DMS53 (cell line): ENCODE measurements around the gene GLI3.

Experiments used
- DNase-seq: peaks from one replicate; lab custom pipeline; 2025; lab: John Stamatoyannopoulos, UW

Gene GLI3

DNA sequence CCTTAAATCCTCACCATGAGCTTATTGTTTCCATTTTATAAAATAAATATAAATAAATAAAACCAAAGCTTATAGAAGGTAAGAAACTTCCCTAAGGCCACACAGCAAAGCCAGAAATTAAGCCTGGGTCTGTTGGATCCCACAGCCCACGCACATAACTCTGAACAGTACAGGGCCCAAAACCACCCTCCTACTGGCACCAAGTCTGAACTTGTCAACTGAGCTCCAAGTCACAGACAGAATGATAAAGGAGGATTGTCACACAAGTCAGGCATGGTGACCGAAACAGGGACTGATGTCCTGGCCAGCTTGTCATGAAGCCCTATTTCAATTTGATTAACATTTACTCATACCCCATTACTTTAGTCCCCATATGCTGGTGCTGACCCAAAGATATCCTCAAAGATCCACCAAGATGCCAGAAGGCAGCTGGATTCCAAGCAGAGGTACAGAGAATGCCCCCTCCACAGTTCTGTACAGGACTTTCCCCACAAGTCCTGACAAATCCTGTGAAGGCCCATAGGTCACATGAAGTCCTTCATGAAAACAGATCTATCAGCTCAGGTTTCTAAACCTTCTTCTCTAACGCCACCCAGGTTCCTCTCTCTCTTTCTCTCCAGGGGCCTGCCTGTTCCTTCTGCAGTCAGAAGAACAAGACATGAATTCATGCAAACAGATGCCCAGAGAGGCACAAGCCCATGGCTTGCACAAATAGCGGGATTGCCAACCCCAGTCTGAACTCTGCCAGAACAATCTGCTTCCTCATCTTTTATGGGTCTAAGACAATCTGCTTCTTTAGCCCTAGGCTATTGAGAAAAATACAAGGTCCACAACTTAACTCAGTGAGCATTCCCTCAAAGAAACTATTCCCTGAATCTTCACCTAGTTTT is 60.9 kb downstream of the GLI3 start:
- DNase-seq, result no peak

DNA sequence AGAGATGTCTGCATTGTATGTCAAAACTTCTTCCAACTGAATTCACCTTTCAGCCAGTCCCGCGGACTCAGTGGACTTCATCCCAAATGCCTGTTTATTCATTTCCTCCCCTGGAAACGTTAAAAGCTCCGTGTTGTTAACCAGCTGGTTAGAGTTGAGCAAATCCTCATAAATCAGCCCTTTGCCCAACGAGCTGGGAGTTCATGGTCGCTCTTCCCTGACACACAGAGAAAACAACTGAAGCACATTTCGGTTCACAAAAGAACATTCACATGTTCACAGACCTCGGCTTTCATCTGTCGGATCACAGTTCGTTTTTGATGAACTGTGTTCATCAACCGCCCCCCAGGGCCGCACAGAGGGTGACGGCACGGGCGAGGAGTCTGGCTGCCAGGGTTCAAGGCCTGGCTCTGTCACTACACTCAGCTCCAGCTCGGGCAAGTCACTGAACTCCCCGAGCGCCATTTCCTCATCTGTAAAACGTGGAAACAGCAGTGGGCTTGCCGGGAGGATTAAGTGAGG is 62.6 kb downstream of the GLI3 start:
- no peak for DNase-seq

DNA sequence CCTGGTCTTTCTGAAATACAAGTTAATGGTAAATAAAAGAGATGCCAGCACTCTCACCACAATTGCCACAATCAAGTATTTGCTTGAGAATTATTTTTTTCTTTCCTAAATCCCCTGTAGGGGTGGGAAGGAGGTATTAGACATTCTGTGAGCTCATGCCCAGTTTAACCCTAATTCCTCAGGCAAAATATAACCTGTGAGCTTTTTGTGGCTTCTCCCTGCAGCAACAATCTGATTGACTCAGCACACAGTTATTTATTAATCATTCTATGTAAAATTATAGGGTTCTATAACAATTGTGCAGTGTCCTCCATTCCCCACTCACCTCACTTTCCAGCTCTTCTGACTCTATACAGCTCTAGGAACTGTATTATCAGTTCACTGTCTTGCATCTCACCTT is 66.3 kb downstream of the GLI3 start:
- no peak for DNase-seq

DNA sequence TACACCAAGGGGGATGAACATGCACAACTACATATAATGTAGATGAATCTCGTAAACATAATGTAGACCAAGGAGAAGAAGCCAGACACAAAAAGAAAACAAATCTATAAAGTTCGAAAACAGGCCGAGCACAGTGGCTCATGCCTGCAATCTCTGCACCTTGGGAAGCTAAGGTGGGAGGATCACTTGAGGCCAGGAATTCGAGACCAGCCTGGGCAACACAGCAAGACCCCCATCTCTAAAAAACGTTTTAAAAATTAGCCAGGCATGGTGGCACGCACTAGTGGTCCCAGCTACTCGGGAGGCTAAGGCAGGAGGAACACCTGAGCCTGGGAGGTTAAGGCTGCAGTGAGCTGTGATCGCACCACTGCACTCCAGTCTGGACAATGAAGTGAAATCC is 68.5 kb downstream of the GLI3 start:
- no peak for DNase-seq

DNA sequence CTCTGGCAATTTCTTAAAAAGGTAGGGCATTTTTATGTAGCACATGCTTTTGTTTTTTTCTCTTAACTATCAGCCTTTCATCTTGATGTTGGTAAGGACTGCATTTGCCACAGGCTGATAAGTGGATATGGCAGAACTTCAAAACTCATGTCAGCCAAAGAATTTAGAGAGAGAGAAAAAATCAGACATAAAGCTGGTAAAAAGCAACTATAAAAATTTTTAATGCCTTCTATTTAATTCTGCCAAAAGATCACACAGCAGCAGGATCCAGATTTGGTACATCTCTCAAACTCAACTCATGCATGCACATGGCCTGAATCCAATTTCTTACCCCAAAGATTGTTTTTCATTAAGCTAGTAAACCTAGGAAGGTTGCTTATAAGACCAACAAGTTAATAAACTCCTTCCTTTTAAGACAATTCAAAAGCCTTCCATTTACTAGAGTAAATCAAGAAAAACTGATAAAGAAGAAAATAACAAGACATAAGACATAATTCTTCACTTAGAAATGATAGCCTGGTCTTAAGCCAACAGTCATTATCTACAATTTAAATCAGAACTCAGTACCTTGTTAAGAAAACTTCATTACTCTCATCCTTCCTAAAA is 69.3 kb downstream of the GLI3 start:
- no peak for DNase-seq

DNA sequence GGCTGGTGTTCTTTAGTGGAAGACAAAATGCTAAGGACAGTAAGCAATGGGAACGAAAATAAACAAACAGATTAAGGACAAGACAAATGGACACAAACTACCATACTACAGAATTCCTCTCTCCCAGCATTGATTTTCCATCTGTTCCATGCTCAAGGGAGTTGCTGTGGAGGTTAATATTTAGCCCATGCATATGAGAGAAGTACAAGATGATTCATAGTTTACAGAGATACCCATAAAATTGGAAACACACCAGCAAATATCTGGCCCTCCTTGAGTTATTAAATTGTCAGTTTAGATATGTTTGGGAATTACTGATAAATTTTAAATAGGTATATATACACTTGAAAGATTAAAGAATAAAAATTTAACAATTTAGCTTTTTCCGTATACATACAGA is 69.8 kb downstream of the GLI3 start:
- peak; percentile 48 for DNase-seq

DNA sequence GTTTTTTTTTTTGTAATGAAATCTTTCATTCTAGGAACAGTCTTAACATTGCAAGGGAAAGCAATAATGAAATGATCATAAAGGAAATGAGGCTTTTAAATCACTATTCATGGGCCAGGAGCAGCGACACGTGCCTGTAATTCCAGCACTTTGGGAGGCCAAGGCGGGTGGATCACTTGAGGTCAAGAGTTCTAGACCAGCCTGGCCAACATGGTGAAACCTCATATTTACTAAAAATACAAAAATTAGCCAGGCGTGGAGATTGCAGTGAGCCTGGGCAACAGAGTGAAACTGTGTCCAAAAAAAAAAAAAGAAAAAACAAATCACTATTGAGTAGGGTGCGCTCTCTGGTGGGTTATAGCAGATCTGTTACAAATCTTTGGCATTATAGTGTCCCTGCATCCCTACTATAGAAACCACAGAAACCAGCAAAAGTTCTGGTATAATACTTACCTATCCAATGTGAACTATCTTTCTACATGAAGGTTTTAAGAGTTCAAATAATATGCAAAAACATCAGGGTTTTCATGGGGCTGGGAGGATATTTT is 72.1 kb downstream of the GLI3 start:
- no peak for DNase-seq

DNA sequence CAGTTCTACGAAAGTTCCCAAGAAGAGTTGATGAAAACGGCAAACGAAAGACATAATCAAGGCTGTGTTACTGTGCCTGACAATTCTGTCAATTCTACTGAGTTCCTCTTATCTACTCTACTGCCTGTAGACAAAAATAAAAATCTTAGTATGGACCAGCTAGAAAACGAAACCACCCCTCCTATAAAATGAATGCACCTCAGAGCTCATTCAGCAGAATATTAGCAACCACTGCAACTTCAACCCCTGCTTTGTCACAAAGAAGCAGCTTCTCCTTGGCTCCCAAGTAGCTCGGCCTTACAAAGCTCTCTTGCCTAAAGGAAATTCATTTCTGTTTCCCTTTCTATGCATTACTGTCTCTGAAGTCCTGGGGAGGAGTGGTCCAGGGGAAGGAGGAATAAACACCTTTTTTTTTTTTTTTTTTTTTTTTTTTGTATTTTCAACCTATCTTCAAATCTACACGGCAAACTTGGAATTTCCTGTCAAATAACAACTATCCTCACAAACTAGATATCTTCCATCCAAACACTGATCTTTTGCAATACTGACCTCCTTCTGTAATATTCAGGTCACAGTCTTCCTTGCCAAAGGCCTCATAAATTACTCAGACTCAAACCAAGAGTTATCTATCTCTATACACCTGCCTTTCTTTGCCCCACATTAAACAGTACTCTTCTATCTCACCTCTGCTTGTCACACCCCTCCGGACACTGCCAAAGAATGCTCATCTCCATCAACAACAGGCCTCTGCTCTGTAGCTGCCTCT is 74.3 kb downstream of the GLI3 start:
- DNase-seq, result no peak

DNA sequence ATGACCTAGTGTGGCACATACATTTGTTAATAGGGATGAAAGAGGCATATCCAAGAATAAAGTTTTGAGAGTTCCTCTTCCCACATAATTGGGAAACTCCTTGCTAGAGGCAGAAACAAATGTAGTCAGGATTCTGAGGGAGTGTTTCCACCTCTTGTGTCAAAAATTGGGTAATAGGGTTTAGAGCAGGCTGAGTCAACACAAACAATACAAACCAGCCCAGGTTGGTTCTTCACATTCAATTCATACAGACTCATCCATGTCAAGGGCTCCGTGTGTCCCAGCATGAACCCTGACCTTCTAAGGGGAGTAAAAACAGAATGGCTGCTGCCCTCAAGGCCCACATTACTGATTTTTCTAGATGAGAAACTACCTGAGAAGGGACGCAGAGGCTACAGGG is 75.3 kb downstream of the GLI3 start:
- DNase-seq, result peak; percentile 54

DNA sequence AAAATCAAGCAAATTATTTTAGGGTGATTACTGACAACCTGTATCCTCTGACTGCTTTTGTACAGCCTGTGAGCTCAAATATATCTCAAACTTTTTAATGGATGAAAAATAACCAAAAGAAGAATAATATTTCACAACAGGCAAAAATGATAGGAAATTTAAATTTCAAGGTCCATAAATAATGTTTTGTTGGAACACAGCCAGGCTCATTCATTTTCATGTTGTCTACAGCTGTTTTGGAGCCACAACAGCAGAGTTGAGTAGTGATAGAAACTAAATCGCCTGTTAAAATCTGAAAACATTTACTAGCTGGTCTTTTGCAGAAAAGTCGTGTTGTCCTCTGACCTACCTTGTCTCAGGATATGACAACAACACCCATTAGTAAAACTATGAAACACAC is 75.9 kb downstream of the GLI3 start:
- DNase-seq, result no peak

DNA sequence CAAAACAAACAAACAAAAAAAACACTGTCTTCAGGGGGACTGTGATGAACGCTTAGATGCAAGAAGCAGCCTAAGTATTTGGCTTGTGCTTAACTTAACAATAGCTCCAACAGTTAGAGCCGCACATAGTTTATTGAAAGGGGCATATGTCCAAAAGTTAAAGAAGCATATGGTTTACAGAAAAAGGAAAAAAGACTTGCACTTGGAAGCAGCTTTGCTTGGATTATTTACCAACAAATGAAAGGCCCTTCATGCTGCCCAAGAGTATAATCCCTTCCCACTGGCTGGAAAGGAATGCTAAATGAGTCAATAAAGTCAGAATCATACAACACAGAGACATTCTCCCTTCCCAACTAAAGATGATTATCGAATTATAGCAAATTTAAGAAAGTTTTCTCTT is 77.9 kb downstream of the GLI3 start:
- no peak for DNase-seq

DNA sequence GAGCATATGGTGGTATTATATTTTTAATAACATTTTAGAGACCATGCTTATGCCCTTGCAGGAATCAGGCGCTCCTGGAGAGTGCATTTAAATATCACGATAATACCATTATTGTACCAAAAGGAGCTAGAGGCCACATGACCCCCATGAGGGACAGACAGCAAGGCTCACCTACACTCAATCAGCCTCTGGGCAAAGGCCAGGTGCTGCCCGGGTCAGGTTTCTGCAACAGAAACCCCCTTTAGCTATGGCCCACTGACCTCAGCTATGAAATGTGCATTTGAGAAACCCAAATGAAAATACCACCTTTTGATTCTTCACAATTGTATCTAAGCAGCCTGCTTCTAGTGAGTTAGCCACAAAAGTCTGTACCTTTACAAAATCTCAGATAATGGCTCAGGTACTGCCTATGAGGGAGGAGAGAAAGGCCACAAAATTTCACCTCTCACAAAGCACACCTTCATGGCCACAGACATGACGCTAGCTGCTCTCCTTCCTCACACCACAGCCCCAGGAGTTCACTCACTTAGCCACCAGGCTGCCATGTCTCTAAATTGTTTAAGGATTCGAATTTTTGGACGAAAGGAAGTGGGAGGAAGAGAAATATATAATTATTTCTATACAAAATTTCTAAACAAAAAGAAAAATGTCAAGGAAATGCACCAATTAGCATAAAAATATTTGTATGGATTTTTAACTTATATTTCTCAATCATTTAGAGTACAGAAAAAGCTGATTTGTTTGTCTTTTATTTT is 79.9 kb downstream of the GLI3 start:
- DNase-seq, result no peak

DNA sequence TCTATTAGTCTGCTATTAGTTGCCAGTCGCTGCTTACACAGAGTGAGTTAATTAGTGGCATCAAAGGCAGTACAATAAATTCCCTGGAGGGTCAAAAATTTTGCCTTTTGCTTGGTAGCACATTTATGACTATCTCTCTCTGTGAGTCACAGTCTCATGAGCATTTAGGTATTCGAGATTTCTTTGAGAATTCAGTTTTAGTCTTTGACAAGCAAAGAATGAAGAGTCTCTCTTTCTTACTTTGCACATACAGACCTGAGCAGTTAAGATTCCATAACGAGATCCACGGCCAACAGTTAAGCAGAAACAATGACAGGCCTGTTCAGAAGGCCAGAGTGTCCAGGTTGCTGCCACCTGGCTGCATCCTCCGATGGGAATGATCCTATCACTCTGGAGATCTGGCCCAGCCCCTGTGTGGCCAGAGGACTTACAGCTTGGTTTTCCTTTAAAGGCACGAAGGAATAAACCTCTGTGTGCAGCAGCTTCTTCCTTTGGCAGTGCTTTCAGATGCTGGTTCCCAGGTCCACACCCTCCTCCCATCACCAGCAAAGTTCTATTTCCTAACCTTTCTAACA is 80.6 kb downstream of the GLI3 start:
- no peak for DNase-seq

DNA sequence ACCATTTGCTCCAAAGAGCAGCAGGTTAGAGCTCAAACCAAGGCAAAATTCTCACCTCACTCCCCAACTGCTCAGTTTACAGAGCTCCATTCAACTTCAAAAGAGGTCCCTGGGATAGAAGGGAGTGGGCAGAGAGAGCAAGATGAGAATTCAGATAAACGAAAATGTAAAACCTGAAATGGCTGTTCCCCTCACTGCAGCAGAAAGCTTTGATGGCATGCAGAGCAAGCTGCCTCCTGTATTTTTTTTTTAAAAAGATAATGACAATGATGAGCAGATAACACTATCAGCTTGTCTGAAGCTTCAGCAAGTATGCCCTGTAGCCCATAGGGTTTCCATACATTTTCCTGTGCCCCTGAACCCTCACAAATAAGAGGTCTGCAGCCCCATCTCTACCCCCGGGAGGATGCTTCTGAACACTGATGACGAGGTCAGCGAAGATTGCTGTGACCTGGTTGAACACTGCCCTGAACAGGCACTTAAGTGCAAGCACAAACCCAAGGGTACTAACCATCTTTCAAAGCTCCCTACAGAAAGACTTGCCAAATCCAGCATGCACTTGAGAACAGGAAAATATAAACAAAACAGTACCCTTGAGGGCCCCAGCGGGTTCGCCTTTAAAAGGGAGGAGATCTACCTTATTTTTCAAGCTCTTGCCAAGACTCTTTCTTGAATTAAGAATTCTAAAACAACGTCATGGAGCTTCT is 81.3 kb downstream of the GLI3 start:
- no peak for DNase-seq

DNA sequence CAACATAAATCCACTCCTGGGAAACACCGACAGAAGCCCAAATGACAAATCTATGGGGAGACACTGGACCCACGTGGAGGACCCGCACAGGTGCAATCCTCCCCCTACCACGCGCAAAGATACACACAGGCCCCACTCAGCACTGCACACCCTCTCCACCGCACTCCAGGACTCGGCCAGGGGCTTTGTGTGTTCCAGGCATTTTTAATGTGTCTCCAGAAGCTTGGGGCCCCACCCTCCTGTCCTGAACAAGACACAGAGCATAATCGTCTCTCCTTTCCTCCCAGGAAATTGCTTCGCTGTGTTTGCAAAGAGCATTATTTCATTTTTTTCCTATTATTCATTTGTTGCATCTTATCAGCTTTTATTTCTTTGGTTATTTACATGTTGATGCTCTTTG is 82.8 kb downstream of the GLI3 start:
- DNase-seq, result no peak

DNA sequence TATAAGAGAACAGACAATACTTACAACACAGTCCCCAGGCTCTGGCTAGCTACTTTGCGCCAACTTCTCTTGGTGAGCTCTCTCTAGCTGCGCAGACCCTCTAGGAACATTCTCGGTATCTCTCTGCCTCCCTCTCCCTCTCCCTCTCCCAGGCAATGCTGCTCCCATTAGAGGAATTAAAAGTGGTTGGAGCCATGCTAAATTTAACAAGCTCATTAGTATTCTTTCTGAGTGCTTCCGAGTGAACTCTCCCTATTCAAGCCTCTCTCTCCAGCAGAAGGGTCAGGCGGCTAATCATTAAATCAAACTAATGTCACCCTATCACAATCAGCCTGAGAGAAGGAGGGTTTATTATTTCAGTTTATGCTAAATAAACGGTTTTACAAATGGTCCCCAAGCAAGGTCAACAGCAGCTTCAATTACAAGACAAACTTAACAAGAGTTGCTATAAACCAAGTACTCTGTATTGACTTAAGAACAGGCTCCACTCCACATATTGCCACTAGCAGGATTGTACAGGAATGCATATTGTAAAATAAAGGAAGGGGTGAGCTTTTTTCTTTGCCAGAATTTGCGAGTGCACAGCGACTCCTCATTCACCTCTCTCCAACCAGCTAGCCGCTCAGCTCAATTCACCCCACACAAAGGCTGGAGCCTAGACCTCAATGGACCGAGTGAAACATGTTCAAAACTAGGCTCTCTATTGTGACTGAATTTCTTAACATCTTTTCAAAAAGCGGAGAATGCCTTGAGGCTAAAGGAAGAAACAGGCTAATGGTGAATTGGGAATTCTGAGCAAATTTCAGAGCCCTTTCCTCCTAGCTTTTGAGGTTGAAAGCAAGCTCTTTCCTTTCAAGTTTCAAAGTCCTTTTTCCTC is 84.4 kb downstream of the GLI3 start:
- DNase-seq, result peak; percentile 63

DNA sequence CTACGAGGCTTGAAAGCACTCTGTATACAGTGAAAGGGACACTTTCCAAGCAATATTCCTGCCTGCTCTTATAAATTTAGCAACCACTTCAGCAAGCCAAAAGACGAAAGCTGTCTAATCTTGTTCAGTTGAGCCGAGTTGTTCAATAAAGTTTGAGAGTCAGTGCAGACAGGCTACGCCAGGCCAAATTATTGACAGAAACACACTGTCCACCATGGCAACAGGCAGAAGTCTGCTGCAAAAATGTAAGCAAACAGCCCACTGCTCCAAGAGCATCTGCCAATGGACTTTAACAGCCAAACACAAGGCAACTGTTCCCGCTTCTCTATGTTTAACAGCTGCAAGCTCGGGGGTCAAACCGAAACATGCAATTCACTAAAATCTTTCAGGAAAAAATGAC is 85.7 kb downstream of the GLI3 start:
- DNase-seq, result no peak

DNA sequence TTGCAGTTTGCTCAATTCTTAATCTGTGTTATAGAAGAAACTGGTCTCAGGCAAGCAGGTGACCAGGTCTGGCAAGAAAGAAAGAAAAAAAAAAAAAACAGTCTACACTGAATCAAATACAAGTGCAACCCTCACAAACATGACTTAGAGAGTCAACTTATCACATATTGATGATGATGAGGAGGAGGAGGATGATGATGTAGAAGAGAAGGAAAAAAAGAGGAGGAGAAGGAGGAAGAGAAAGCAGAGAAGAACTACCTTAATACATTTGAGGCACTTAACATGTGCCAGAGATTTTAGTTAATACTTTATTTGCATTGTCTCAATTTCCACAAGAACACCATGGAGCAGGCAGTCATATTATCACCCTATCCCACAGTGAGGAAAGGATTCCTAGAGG is 91.5 kb downstream of the GLI3 start:
- DNase-seq, result no peak

DNA sequence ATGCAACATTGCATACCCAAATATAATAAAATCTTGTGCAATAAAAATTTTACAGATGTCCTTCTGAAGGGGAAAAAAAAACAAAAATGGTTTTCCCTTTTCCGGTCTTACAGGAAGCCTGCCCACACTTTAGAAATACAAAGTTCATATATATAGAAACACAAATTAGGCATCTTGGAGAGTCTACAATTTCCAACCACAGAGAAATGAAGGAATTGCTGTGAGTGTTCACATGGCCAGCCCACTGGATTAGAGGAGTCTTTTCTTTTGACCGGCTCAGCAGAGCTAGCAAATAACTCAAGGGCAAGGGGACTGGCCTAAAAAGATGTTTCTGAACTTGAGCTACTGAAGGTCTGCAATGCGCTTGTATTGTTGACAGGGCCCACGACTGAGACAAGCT is 92.4 kb downstream of the GLI3 start:
- no peak for DNase-seq
